ENCODE data around the gene IGFL3.
"Not testable (repeated sequence)": the region's sequence is repeated elsewhere in the genome, so short reads cannot be mapped to it uniquely, and the experiment has no call there.

The IGFL3 gene

GRCh38 chr19:46125447-46125846 lies 959 bp upstream of the IGFL3 start:
- no peak for DNase-seq (ENCODE audit: low read depth, low spot score)

GRCh38 chr19:46118136-46118535 lies 6.4 kb downstream of the IGFL3 start:
- Histone ChIP-seq H3K36me3 (ENCODE audit: control insufficient read depth, insufficient read depth, low read length) (no peaks in the 10 kb centered on the region), H3K9me3 (ENCODE audit: control insufficient read depth, insufficient read depth, low read length) (no peaks in the 10 kb centered on the region), H3K4me3 (ENCODE audit: low read length) (no peak overlapping the region), H3K27ac (ENCODE audit: low read length) (no peak overlapping the region), H3K4me1 (ENCODE audit: control insufficient read depth, insufficient read depth, low read length) (no peaks in the 10 kb centered on the region), H3K27me3 (ENCODE audit: control insufficient read depth, insufficient read depth, low read length) (no peaks in the 10 kb centered on the region)
- DNase-seq (ENCODE audit: low read depth, low spot score): no peak
- WGBS (ENCODE audit: insufficient coverage, insufficient read length): no CpG with 5 or more reads among the region's 3 CpGs

More at GRCh38 chr19:46125447-46125846, 959 bp upstream of the IGFL3 start:
- Histone ChIP-seq H3K36me3 (ENCODE audit: control insufficient read depth, insufficient read depth, low read length) (no peaks in the 10 kb centered on the region), H3K27ac (ENCODE audit: low read length) (no peak overlapping the region), H3K27me3 (ENCODE audit: control insufficient read depth, insufficient read depth, low read length) (no peaks in the 10 kb centered on the region), H3K4me3 (ENCODE audit: low read length) (no peak overlapping the region), H3K9me3 (ENCODE audit: control insufficient read depth, insufficient read depth, low read length) (no peaks in the 10 kb centered on the region), H3K4me1 (ENCODE audit: control insufficient read depth, insufficient read depth, low read length) (no peaks in the 10 kb centered on the region)
- no CpG with 5 or more reads among the region's 4 CpGs for WGBS (ENCODE audit: insufficient coverage, insufficient read length)

GRCh38 chr19:46116121-46116520 lies 8.4 kb downstream of the IGFL3 start:
- Histone ChIP-seq H3K4me1 (ENCODE audit: control insufficient read depth, insufficient read depth, low read length) (no peaks in the 10 kb centered on the region), H3K4me3 (ENCODE audit: low read length) (no peak overlapping the region), H3K27me3 (ENCODE audit: control insufficient read depth, insufficient read depth, low read length) (no peaks in the 10 kb centered on the region), H3K27ac (ENCODE audit: low read length) (no peak overlapping the region), H3K36me3 (ENCODE audit: control insufficient read depth, insufficient read depth, low read length) (no peaks in the 10 kb centered on the region), H3K9me3 (ENCODE audit: control insufficient read depth, insufficient read depth, low read length) (no peaks in the 10 kb centered on the region)
- WGBS (ENCODE audit: insufficient coverage, insufficient read length): no CpG with 5 or more reads among the region's 3 CpGs
- no peak for DNase-seq (ENCODE audit: low read depth, low spot score)

- no peak for DNase-seq (ENCODE audit: low read depth, low spot score)
- Histone ChIP-seq H3K4me3 (ENCODE audit: low read length) (no peak overlapping the region), H3K9me3 (ENCODE audit: control insufficient read depth, insufficient read depth, low read length) (no peaks in the 10 kb centered on the region), H3K4me1 (ENCODE audit: control insufficient read depth, insufficient read depth, low read length) (no peaks in the 10 kb centered on the region), H3K36me3 (ENCODE audit: control insufficient read depth, insufficient read depth, low read length) (no peaks in the 10 kb centered on the region), H3K27ac (ENCODE audit: low read length) (no peak overlapping the region), H3K27me3 (ENCODE audit: control insufficient read depth, insufficient read depth, low read length) (no peaks in the 10 kb centered on the region)
- WGBS (ENCODE audit: insufficient coverage, insufficient read length): no CpG with 5 or more reads among the region's 9 CpGs
These were observed 8.9 kb downstream of the IGFL3 start for GRCh38 chr19:46115396-46116106.

- Histone ChIP-seq H3K4me3 (ENCODE audit: low read length) (no peak overlapping the region), H3K9me3 (ENCODE audit: control insufficient read depth, insufficient read depth, low read length) (no peaks in the 10 kb centered on the region), H3K36me3 (ENCODE audit: control insufficient read depth, insufficient read depth, low read length) (no peaks in the 10 kb centered on the region), H3K27me3 (ENCODE audit: control insufficient read depth, insufficient read depth, low read length) (no peaks in the 10 kb centered on the region), H3K27ac (ENCODE audit: low read length) (no peak overlapping the region), H3K4me1 (ENCODE audit: control insufficient read depth, insufficient read depth, low read length) (no peaks in the 10 kb centered on the region)
- no CpG with 5 or more reads among the region's 1 CpG for WGBS (ENCODE audit: insufficient coverage, insufficient read length)
- no peak for DNase-seq (ENCODE audit: low read depth, low spot score)
These were observed 10.8 kb downstream of the IGFL3 start for GRCh38 chr19:46113726-46114125.

- no peaks in the 10 kb centered on the region for H3K9me3 ChIP-seq (ENCODE audit: control insufficient read depth, insufficient read depth, low read length)
- no CpG with 5 or more reads among the region's 2 CpGs for WGBS (ENCODE audit: insufficient coverage, insufficient read length)
- no peaks in the 10 kb centered on the region for H3K4me1 ChIP-seq (ENCODE audit: control insufficient read depth, insufficient read depth, low read length)
- no peaks in the 10 kb centered on the region for H3K27me3 ChIP-seq (ENCODE audit: control insufficient read depth, insufficient read depth, low read length)
- H3K27ac ChIP-seq (ENCODE audit: low read length): no peak overlapping the region
- H3K4me3 ChIP-seq (ENCODE audit: low read length): no peak overlapping the region
- H3K36me3 ChIP-seq (ENCODE audit: control insufficient read depth, insufficient read depth, low read length): no peaks in the 10 kb centered on the region
- no peak for DNase-seq (ENCODE audit: low read depth, low spot score)
These were observed 12.0 kb downstream of the IGFL3 start for GRCh38 chr19:46112527-46112926.

GRCh38 chr19:46111376-46111775 lies 13.1 kb downstream of the IGFL3 start:
- Histone ChIP-seq H3K4me1 (ENCODE audit: control insufficient read depth, insufficient read depth, low read length) (no peaks in the 10 kb centered on the region), H3K27ac (ENCODE audit: low read length) (no peak overlapping the region), H3K27me3 (ENCODE audit: control insufficient read depth, insufficient read depth, low read length) (no peaks in the 10 kb centered on the region), H3K9me3 (ENCODE audit: control insufficient read depth, insufficient read depth, low read length) (no peaks in the 10 kb centered on the region), H3K36me3 (ENCODE audit: control insufficient read depth, insufficient read depth, low read length) (no peaks in the 10 kb centered on the region), H3K4me3 (ENCODE audit: low read length) (no peak overlapping the region)
- no CpG with 5 or more reads among the region's 3 CpGs for WGBS (ENCODE audit: insufficient coverage, insufficient read length)
- DNase-seq (ENCODE audit: low read depth, low spot score): no peak

- Histone ChIP-seq H3K27me3 (ENCODE audit: control insufficient read depth, insufficient read depth, low read length) (no peaks in the 10 kb centered on the region), H3K9me3 (ENCODE audit: control insufficient read depth, insufficient read depth, low read length) (no peaks in the 10 kb centered on the region), H3K4me1 (ENCODE audit: control insufficient read depth, insufficient read depth, low read length) (no peaks in the 10 kb centered on the region), H3K4me3 (ENCODE audit: low read length) (no peak overlapping the region), H3K27ac (ENCODE audit: low read length) (no peak overlapping the region), H3K36me3 (ENCODE audit: control insufficient read depth, insufficient read depth, low read length) (no peaks in the 10 kb centered on the region)
- WGBS (ENCODE audit: insufficient coverage, insufficient read length): no CpG with 5 or more reads among the region's 6 CpGs
- DNase-seq (ENCODE audit: low read depth, low spot score): no peak
These were observed 14.6 kb downstream of the IGFL3 start for GRCh38 chr19:46109876-46110275.

- Histone ChIP-seq H3K36me3 (ENCODE audit: control insufficient read depth, insufficient read depth, low read length) (no peaks in the 10 kb centered on the region), H3K4me3 (ENCODE audit: low read length) (no peak overlapping the region), H3K9me3 (ENCODE audit: control insufficient read depth, insufficient read depth, low read length) (no peaks in the 10 kb centered on the region), H3K27me3 (ENCODE audit: control insufficient read depth, insufficient read depth, low read length) (no peaks in the 10 kb centered on the region), H3K4me1 (ENCODE audit: control insufficient read depth, insufficient read depth, low read length) (no peaks in the 10 kb centered on the region), H3K27ac (ENCODE audit: low read length) (no peak overlapping the region)
- no peak for DNase-seq (ENCODE audit: low read depth, low spot score)
- WGBS (ENCODE audit: insufficient coverage, insufficient read length): no CpG with 5 or more reads among the region's 6 CpGs
These were observed 17.1 kb downstream of the IGFL3 start for GRCh38 chr19:46107371-46107770.

GRCh38 chr19:46102333-46102732 lies 22.2 kb downstream of the IGFL3 start:
- WGBS (ENCODE audit: insufficient coverage, insufficient read length): no CpG with 5 or more reads among the region's 7 CpGs

GRCh38 chr19:46101293-46101692 lies 23.2 kb downstream of the IGFL3 start:
- Histone ChIP-seq H3K27me3 (ENCODE audit: control insufficient read depth, insufficient read depth, low read length) (no peaks in the 10 kb centered on the region), H3K27ac (ENCODE audit: low read length) (no peak overlapping the region), H3K36me3 (ENCODE audit: control insufficient read depth, insufficient read depth, low read length) (no peaks in the 10 kb centered on the region), H3K4me1 (ENCODE audit: control insufficient read depth, insufficient read depth, low read length) (no peaks in the 10 kb centered on the region), H3K4me3 (ENCODE audit: low read length) (no peak overlapping the region), H3K9me3 (ENCODE audit: control insufficient read depth, insufficient read depth, low read length) (no peaks in the 10 kb centered on the region)
- WGBS (ENCODE audit: insufficient coverage, insufficient read length): no CpG with 5 or more reads among the region's 6 CpGs
- no peak for DNase-seq (ENCODE audit: low read depth, low spot score)

More at GRCh38 chr19:46102333-46102732, 22.2 kb downstream of the IGFL3 start:
- not testable (repeated sequence) for H3K4me3 ChIP-seq (ENCODE audit: low read length); H3K9me3 ChIP-seq (ENCODE audit: control insufficient read depth, insufficient read depth, low read length); H3K36me3 ChIP-seq (ENCODE audit: control insufficient read depth, insufficient read depth, low read length); DNase-seq (ENCODE audit: low read depth, low spot score); H3K4me1 ChIP-seq (ENCODE audit: control insufficient read depth, insufficient read depth, low read length); H3K27ac ChIP-seq (ENCODE audit: low read length); H3K27me3 ChIP-seq (ENCODE audit: control insufficient read depth, insufficient read depth, low read length)
